A172 (cell line): Measurements from ENCODE around the gene CTTN. TPM values are rescaled to one million over a fixed set of nuclear protein-coding genes. Genes with fewer than 3 reads are reported as not detected.

Experiments used
- DNase-seq: peaks from one replicate; pipeline ENCODE4 v3.0.0-alpha.2; 2015; ENCODE audit warnings: low spot score
- total RNA-seq: library from RNA; depleted of rRNA; stranded (reverse); fragments of >200 nt; shearing (Covaris generic); gene quantifications from 2 replicates; pipeline ENCODE4 v1.2.3, GENCODE V29; 2014

Gene CTTN
- total RNA-seq, 1 experiment from 2014 or later: 286 TPM

DNA sequence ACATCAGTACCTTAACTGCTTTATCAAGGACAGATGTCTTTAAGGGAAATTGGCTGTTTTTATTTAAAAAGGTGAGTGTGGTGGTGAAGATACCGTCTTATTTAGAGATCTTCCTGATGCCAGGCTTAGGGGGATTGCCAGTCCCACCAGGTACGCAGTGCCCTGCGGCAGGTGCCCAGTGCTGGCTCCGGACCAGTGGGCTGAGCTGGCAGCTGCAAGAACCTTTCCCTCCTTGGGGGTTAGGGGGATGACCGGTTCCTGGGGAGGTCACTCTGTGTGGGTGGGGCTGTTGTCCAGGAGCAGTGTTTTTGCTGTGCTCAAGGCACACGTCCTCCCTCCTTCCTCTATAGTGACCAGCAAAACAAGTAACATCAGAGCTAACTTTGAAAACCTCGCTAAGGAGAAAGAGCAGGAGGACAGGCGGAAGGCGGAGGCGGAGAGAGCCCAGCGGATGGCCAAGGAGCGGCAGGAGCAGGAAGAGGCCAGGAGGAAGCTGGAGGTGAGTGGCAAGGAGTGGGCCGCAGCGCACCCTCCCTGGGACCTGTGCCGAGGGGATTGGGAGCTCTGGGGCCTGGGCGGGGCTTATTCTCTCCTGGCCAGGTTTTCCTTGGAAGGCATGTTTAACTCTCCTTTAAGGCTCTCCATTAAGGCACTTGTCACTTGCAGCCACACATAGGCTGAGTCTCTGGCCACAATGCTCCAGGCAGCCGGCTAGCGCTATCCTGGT is 30.5 kb downstream of the CTTN start:
- DNase-seq: no peak

DNA sequence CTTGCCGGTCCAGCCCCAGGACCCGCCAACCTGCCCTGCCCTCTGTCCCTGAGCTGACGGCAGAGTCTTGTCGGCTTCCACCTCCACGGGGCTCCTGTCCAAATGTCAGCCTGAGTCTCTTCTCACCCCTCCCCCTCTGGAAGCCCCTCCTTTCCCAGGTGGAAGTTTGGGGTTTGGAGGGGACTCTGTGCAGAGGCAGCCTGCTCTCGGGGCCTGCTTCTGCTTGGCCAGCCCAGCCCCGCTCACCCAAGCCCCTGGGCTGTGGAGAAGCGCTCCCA is 31.0 kb downstream of the CTTN start:
- DNase-seq: no peak

DNA sequence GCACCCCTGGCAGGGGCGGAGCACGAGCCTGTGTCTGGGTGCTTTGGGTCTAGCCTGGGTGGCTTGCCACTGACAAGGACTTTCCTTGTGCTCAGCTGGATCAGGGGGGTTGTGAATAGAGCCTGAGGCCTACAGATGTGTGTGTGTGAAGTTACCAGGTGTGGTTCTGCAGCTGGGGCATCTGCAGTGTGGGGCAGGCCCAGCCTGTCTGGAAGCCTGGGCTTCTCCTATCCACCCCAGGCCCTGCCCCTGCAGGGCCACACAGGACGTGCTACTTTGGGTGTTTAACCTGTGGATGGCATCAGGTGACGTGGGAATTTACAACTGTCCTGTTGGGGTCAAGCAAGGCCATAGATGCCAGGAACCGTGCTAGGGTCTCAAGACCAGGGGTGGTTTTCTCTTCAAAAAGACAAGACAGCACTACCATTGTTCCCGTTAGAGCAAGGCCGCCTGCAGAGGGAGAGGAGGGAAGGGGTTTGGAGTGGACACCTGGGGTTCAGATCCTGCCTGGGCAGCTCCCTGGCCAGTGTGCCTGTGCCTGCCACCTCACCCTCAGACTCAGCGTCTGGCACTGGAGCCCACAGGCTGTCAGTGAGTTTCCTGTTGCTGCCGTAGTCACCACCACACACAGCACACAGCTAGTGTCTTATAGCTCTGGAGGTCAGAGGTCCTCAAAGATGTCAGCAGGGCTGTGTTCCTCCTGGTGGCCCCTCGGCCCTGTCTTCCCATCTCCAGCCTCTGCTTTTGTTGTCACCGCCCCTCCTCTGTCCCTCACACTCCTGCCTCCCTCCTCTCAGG is 31.6 kb downstream of the CTTN start:
- DNase-seq: no peak

DNA sequence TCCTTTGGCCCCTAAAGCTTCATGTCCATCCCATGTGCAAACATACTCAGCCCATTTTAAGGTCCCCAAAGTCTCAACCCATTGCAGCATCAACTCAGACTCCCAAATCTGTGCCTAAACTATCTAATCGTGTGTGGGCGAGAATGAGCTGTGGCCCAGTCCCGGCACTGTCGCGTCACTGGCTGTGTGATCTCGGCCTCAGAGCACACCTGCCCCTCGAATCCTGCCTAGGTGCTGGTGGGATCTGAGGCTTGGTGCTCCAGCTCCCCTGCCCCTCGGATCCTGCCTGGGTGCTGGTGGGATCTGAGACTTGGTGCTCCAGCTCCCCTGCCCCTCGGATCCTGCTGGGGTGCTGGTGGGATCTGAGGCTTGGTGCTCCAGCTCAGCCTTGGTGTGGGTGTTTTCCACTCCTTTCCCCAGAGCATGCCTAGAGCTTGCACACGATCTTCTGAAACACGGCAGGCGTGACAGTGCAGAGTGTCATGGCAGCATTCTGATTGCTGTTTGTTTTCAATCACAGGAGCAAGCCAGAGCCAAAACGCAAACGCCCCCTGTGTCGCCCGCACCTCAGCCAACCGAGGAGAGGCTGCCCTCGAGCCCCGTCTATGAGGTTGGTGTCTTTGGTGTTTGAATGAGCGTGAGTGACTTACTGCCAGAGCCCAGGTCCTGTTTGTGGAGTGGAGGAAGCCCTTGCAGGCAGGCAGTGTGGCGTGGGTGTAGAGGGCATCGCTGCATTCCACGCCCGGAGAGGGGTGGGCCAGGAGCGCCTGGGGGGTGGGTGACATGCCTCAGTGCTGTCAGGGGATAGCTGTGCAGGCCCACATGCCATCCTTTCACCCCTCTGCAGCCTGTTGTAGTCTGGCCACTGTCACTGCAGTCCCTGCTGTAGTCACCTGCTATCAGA is 32.6 kb downstream of the CTTN start:
- no peak for DNase-seq

DNA sequence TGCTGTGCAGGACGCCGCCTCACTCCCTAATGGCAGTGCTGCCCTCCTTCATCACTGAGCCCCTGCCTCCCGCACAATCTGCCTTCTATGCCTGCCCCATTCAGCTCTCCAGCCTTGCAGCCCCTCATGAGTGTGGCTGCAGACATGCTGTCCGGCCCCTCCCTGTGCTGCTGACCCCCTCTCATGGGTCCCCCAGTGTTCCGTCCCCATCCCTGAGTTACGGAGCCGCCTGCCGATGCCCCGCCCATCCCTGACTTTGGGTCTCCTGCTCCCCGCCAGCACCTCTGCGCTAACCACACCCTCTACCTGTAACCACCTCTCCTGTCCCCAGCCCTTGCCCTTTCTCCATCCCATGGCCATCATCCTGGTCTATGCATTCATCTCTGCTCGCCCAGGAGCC is 33.3 kb downstream of the CTTN start:
- DNase-seq: no peak

DNA sequence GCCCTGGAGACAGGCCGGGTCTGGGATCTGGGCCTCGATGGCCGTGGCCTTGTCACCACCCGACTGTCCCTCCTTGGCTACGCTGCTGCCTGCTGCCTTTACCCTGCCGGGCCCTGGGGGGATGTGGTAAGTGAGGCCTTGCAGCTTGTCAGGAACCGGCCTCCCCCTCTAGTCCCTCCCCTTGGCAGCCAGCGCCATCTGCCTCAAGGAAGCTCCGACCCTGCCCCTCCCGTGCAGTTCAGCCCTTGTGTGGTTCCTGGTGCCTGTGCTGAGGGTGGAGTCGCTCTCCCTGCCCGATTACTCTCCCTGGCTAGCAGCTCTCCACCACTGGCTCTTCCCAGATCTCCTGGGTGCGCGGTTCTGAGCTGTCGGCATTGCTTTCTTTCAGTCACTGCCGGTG is 33.7 kb downstream of the CTTN start:
- DNase-seq: no peak

DNA sequence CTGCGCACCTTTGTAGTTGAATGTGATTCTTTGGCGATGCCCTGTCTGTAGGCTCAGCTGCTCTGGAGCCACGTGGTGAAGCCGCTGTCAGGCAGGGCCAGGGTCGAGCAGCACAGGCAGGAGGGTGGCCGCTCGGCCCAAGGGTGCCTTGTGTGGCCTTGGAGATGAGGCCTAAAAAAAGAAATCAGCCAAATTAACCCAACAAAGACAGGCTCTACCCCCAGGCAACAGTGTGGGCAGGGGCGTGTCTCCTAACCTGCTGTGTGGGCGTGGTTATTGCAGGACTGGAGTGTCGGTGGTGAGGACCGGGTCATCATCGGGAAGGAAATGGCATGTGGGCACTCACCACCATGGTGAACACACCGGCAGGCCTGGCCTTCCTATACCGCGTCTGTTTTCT is 34.3 kb downstream of the CTTN start:
- no peak for DNase-seq

DNA sequence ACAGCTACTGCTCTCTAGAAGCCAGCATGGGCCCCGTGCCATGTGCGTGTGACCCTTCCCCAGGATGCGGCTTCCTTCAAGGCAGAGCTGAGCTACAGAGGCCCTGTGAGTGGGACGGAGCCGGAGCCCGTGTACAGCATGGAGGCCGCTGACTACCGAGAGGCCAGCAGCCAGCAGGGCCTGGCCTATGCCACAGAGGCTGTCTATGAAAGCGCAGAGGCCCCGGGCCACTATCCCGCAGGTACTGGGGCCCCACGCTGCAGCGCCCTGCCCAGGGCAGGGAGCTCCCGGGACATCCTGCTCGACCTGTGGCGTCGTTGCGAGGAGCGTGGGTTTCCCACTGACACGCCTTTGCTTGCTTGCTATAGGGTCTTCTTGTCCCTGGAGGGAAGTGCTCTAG is 34.7 kb downstream of the CTTN start:
- no peak for DNase-seq

DNA sequence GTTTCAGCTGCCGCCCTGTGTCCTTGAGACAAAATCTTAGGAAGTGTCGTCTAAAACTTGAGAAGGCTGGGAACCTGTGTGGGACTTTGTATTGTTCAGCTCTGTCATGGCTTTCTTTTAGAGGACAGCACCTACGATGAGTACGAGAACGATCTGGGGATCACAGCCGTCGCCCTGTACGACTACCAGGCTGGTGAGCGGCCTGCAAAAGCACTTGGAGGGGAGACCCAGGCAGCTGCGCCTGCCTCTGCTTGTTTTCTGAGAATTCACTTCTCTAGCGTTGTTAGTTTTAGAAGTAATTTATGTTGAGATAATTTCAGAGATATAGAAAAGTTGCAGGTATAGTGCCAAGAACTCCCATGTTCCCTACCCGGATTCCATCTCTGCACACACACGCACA is 35.2 kb downstream of the CTTN start:
- no peak for DNase-seq

DNA sequence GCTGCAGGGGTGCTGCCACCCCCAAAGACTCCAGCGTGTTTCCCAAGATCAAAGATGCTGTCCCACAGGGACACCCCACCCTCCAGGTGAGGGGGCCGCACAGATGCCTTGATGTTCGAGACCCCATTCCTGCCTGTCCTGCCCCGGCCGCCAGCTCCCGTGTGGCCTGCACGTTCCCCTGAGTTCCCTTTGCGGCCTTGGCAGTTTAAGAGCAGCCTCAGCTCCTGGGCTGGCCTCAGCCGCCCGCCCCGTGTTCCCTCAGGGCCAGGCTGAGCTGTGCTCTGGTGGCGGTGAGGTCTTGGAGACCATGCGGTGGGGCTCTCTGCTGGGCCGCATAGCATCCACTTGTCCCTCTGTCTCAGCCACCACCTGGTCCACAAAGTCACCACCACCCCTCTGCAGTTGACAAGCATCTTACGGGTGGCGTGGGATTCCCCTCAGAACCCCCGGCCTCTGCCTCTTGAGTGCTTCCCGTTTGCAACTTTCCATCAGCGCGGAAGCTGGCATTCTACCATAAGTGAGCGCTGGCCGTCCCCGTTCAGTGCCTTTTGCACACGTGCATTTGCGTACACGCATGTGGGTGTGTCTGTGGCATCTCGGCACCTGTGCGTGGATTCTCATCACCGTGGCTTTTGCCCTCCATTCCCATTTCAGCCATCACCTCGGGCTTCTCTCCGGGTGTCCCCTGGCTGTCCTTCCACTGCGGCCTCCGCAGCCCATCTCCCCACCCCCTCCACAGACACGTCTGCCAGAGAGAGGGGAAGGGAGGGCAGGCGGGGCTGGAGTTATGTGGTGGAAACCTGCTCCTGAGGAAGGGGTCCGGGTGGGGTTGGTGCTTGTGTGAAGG is 35.9 kb downstream of the CTTN start:
- DNase-seq: no peak

DNA sequence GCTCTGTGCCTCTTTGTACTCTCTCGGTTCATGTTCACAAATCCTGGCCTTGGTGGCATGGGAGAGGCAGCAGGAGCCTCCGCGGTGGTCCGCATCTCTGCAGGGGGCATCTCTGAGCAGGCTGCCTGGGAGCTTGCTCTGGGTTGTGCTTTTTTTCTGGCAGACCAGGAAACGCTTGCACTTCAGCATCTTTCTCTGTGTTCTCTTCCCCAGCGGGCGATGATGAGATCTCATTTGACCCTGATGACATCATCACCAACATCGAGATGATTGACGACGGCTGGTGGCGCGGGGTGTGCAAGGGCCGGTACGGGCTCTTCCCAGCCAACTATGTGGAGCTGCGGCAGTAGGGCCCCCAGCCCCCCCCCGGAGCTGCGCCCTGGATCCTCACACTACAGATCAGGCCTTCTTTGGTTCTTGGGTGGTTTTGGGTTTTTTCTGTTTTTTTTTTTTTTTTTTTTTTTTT is 36.5 kb downstream of the CTTN start:
- no peak for DNase-seq

DNA sequence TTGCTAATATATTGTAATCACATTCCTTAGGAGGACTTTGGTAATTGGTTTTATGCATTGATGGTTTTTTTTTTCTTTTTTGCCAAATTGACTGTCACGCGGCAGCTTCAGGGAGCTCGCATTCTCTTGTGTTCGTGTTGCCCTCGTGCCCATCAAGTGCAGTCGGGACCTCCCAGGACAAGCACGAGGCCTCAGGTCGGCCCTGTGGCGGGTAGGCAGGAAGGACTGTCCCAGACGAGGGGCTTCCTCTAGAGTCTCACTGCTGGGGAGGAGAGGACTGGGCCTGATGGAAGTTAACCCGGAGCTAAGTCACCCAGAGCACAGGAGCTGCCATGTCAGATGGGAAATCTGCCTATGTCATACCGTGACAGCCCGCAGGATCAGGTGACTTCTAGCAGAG is 37.0 kb downstream of the CTTN start:
- DNase-seq: no peak

DNA sequence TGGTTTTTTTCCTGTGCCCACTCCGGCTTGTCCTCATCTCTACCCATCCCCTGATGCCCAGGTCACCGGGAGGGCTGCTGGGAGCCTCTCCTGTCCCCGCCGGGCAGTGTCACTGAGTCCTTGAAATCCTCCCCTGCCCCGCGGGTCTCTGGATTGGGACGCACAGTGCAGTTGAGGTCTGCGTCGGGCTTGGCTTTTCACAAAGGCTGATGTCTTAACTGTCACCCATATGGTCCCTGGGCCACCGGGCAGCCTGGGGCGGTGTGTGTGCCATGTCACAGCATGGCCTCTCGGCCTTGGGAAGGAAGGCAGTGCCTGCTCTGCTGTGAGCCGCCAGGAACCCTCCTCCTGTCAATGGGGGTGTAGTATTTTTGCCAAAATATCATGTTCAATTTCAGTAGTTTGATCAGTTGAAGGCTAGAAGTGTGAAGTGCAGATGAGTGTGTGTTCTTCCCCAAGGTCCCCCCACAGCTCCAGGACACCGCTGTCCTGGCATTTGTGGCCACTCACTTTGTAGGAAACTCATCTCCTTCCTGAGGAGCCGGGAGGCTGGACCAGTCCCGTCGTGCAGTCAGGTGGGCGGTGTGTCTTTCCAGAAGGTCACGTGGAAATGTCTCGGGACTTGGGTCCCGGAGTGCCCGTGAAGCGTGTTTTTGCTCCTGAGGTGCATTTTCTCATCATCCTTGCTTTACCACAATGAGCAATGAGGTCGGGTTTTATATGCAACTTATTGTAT is 37.6 kb downstream of the CTTN start:
- no peak for DNase-seq

DNA sequence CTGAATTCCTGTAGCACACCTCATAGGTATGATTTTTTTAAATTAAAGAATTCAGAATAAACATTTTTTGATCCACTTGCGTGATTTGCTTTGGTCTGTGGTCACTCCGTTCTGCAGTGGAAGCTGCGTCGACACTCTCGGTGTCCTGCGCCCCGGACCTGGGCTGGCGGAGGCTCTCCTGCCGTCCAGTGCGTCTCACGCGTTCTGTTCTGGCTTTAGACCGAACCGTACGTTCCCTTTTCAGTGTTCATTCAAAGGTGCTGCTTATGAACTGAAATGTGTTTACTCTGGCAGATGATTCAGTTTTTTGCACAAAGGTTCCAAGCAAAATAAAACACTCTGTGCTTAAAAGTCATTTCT is 38.2 kb downstream of the CTTN start:
- DNase-seq: no peak

DNA sequence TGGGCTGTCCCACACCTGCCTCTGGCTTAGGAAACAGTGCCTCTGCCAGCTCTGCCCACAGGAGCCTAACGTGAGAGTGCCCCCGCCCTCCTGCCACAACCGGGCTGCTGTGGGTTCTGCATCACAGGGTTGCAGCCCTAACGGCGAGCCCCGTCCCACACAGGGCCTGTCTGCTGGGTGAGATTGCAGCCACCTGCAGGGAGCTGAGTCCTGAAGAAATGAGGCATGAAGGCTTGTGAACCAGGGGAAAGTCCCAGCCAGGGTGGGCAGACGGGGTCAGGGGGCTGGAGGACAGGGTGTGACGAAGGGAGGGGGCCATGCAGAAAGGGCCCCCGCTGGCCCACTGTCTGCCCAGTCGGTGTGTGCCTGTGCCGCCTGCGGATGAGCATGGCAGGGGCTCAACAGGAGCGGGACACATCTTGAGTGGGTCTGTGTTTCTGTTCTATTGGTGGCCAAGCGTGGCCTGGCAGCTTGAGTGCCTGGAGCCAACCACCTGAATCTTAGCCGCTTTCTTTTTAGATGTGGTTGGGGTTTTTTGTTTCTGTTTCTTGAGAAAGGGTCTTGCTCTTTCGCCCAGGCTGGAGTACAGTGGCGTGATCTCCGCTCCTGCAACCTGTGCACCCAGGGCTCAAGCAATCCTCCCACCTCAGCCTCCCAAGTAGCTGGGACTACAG is 38.9 kb downstream of the CTTN start:
- DNase-seq: no peak

DNA sequence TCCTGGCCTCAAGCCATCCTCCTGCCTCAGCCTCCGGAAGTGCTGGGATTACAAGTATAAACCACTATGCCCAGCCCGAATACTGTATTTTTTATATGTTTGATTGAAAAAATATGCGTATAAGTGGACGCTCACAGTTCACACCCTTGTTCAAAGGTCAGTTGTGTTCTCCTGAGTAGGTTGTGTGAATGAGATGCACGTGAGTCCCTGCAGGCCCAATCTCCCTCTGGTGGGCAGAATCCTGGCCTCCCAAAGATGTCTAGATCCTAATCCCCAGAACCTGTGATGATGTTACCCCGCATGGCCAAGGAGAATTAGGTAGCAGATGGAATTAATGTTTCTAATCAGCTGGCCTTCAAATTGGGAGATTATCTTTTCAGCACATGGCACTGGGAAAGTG is 41.9 kb downstream of the CTTN start:
- no peak for DNase-seq

DNA sequence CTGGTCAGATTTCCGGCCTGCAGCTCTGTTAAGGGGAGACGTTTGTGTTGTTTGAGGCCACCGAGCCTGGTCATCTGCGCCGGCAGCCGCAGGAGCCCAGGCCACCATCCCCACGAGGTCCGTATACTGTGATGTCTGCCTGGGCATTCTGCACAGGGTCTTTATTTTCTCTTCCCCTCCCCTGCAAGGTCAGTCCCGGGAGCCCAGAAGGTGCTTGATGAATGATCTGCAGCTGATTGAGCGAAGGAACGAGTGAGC is 45.4 kb downstream of the CTTN start:
- no peak for DNase-seq

DNA sequence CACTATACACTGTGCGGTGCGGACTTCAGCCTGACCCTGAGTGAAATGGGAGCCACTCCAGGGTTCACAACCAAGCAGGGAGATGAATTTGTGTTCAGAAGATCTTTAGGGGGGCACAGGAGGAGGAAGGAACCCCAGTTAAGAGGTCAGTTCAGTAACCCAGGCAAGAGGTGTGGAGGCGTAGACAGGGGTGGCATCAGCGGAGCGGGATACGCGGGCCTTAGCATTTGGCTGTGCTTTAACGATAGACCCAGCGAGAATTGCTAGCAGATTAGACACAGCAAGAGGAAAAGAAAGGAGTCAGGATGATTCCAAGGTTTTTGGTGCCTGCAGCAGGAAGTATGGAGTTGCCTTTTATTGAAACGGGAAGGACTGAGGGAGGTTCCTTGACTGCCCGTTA is 46.8 kb downstream of the CTTN start:
- DNase-seq: no peak

DNA sequence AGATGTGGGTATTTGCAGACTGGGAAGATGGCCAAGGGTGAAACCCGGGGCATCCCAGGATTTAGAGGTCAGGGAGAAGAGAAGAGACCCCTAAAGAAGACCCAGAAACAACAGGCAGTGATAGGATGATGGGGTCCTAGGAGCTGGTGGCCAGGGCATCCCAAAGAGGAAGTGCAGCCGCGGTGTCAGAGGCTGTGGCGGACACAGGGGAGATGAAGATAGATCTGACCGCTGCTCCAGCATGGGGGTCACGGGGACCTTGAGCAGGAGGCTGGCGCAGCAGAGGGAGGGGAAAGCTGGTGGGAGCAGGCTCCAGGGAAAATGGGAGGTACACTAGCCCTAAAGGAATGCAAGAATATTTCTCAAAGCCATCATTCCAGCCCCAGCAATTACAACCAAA is 47.3 kb downstream of the CTTN start:
- DNase-seq: no peak

DNA sequence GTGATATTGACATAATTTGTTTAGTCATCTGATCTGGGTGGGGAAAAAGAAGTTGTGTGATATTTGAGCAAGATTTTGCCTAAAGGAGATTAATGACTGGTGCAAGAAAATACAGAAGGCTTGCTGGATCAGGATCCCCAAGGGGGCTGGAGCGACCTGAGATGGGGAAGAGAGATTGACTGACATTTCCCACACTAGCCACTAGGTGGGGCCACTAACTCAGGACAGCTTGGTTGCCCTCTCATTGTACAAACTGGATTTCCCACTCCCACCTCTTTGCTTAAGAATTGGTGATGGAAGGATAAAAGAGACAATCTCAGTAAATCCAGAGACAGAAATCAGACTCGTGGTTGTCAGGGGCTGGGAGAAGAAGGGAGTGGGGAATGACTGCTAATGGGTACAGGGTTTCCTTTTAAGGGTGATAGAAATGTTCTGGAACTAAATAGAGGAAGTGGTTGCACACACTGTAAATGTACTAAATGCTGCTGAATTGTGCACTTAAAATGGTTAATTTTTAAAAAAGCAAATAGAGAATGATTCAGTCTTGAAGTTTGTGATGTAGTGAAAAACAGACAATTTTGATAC is 50.7 kb downstream of the CTTN start:
- no peak for DNase-seq
